ENCODE data around the gene NOP16. TPM values are rescaled to one million over a fixed set of nuclear protein-coding genes. Genes with fewer than 3 reads are reported as not detected.
"Not testable (repeated sequence)": the region's sequence is repeated elsewhere in the genome, so short reads cannot be mapped to it uniquely, and the experiment has no call there.

NOP16 gene
- total RNA-seq, 1 donor from 2014 or later: 5.0 TPM

- DNase-seq: no peak
Measured at GRCh38 chr5:176408590-176408989, 20.2 kb upstream of the NOP16 start.

GRCh38 chr5:176408252-176408573, 19.8 kb upstream of the NOP16 start:
- DNase-seq: not testable (repeated sequence)

- no peak for DNase-seq
Measured at GRCh38 chr5:176407456-176408251, 19.3 kb upstream of the NOP16 start.

GRCh38 chr5:176406436-176407052, 18.1 kb upstream of the NOP16 start:
- DNase-seq: no peak

GRCh38 chr5:176405656-176406435, 17.4 kb upstream of the NOP16 start:
- DNase-seq: no peak

- DNase-seq: no peak
Measured at GRCh38 chr5:176401281-176402205, 13.1 kb upstream of the NOP16 start.

- no peak for DNase-seq
Measured at GRCh38 chr5:176400382-176401156, 12.2 kb upstream of the NOP16 start.

GRCh38 chr5:176397736-176398420, 9.5 kb upstream of the NOP16 start:
- DNase-seq: no peak

GRCh38 chr5:176396330-176396729, 7.9 kb upstream of the NOP16 start:
- no peak for DNase-seq

GRCh38 chr5:176394881-176395675, 6.7 kb upstream of the NOP16 start:
- no peak for DNase-seq

- no peak for DNase-seq
Measured at GRCh38 chr5:176394096-176394495, 5.7 kb upstream of the NOP16 start.

GRCh38 chr5:176392526-176392925, 4.1 kb upstream of the NOP16 start:
- DNase-seq: no peak

GRCh38 chr5:176391999-176392398, 3.6 kb upstream of the NOP16 start:
- no peak for DNase-seq

- no peak for DNase-seq
Measured at GRCh38 chr5:176391479-176391878, 3.1 kb upstream of the NOP16 start.

GRCh38 chr5:176389135-176390123, 1.0 kb upstream of the NOP16 start:
- DNase-seq: no peak

GRCh38 chr5:176388003-176388443, 375 bp downstream of the NOP16 start:
- no peak for DNase-seq

GRCh38 chr5:176387384-176387925, 943 bp downstream of the NOP16 start:
- no peak for DNase-seq

GRCh38 chr5:176386491-176386890, 1.9 kb downstream of the NOP16 start:
- DNase-seq: no peak
